Pancreas (tissue), 10 donors: ENCODE measurements around the gene MYOF. TPM values are rescaled to one million over a fixed set of nuclear protein-coding genes. Genes with fewer than 3 reads are reported as not detected.

Experiments used
- ATAC-seq, 4 donors: fragments of 200-7000 bp; cut with Tn5 transposase; one replicate each; pipeline versions ENCODE4 v1.8.0 to v1.9.1; 2020; ENCODE audit warnings: mild to moderate bottlenecking in 4 of 4, moderate library complexity in 4 of 4
- DNase-seq, 6 donors: peaks; one replicate each; pipeline ENCODE4 v3.0.0-alpha.2; 2020
- FAIRE-seq: peaks from 2 replicates; lab custom pipeline; 2012; peaks lifted over from hg19 to GRCh38; lab: Jason Lieb, UNC
- H3K27ac ChIP-seq, 4 donors: fragments of 200-600 bp; sonication (generic); 1 replicate in 3 of 4; 2 replicates in 1 of 4; pipeline versions ENCODE4 v1.5.0 to v1.8.0; 2020
- H3K27me3 ChIP-seq, 4 donors: fragments of 200-600 bp; one replicate each; pipeline ENCODE4 v1.8.0; 2021
- H3K36me3 ChIP-seq, 3 donors: fragments of 200-600 bp; sonication (generic) in 1 of 3; one replicate each; pipeline versions ENCODE4 v1.5.0 to v1.8.0; 2020 to 2021
- H3K4me1 ChIP-seq, 3 donors: fragments of 200-600 bp; one replicate each; pipeline ENCODE4 v1.8.0; 2021
- H3K4me3 ChIP-seq, 4 donors: fragments of 200-600 bp; sonication (generic) in 2 of 4; one replicate each; pipeline versions ENCODE4 v1.5.0 to v1.8.0; 2020 to 2021
- H3K9me3 ChIP-seq, 4 donors: fragments of 200-600 bp; one replicate each; pipeline ENCODE4 v1.8.0; 2021
- CTCF ChIP-seq, 4 donors: fragments of 200-600 bp; sonication (generic) in 3 of 4; IDR thresholded peaks; one replicate each; pipeline versions ENCODE4 v1.5.0 to v1.8.0; 2021; ENCODE audit warnings: antibody characterized with exemption in 4 of 4
- WGBS, 2 donors: extraction: QIAGEN DNeasy Blood & Tissue Kit; methylation state at CpG; one replicate each; pipeline ENCODE4 v1.1.7; 2013; 5-methylcytosine and 5-hydroxymethylcytosine counted together
- intact Hi-C, 3 donors: fragments of 100-400 bp; cut with DNase I; formaldehyde crosslinking; loops; one replicate each; pipeline versions ENCODE4 v1.11.1 to v1.14.2; 2022
- polyA plus RNA-seq, 2 donors: library from polyadenylated mRNA; stranded (reverse); fragments of 200-250 nt; gene quantifications; one replicate each; pipeline ENCODE4 v1.2.3, GENCODE V29; 2013
- total RNA-seq, 6 donors: library from RNA; stranded (reverse); fragmentation: NEBNext Ultra II Directional in 4 of 6; extraction: Animal tissue kit (Norgen Biotek cat#: 25700) in 4 of 6; gene quantifications; one replicate each; pipeline versions ENCODE4 v1.2.1 to v1.2.4, GENCODE V29; 2021 to 2023
- donor health status: healthy with polysubstance abuse.
- donor health status: DM: no; HTN: no; CAD: no; lungs with moderate emphysema.
- donor health status: DM: no; HTN: no; CAD: no.
- donor health status: control.
- donor health status: control.
- donor health status: Bipolar disorder and iron deficiency.
- donor health status: DM: yes; HTN: yes; CAD: no.
- donor health status: DM: no; HTN: no; CAD: no.
- donor health status: DM: no; HTN: no; CAD: no.
- donor health status: DM: yes; HTN: yes; CAD: no.

The MYOF gene
- total and polyA plus RNA-seq, 8 donors, result 4.7 to 38.2 (median 12.0) TPM

DNA sequence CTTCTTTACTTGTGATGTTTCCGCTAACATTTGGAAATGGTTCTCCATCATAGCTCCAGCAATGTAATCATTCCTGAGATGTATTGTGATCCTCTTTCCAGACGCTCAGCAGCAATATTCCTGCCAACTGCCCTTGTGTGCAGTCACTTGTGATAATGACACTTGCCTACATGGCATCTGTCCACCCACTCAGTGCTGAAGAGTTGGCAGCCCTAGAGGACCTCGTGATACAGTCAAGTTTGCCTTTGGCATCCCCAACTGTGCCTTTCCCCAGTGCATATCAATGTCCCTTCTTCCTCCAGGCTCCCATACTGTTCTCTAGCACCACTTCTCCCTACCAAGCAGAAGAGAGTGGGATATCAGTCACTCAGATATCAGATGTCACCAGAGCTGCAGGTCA, 64.9 kb downstream of the MYOF start:
- H3K4me3 ChIP-seq, result no peak overlapping the region
- no peak overlapping the region for H3K27ac ChIP-seq
- DNase-seq (no peak), ATAC-seq (no peak), FAIRE-seq (no peak)
- no peaks in the 10 kb centered on the region for H3K27me3 ChIP-seq
- no peaks in the 10 kb centered on the region for H3K9me3 ChIP-seq
- intact Hi-C loops, result no loop called here
- no peaks in the 10 kb centered on the region for H3K4me1 ChIP-seq
- H3K36me3 ChIP-seq, result no peaks in the 10 kb centered on the region
- TF ChIP-seq CTCF (IDR thresholded peaks at IDR 0.05), result no peak
- 60 to 62% methylated on average over 3 of the region's 3 CpGs for WGBS, 2 donors

DNA sequence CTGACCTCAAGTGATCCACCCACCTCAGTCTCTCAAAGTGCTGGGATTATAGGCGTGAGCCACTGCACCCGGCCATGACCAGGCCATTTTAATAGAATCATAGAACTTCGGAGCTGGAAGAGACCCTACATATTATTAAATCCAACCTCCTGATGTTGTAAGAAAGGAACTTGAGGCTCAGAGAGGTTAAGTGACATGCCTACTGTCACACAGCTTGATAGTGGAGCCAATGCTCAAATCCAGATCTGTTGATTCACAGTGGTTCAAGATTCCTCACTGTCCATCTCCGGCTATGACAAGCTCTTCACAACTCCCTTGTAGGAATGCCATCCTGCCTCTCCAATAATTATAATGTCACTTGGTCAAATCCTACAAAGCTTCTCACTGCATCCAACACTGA, 65.3 kb downstream of the MYOF start:
- ATAC-seq, result no peak
- no peaks in the 10 kb centered on the region for H3K4me1 ChIP-seq
- no peak overlapping the region for H3K27ac ChIP-seq
- no peak overlapping the region for H3K4me3 ChIP-seq
- TF ChIP-seq CTCF (IDR thresholded peaks at IDR 0.05), result no peak
- 89 to 95% methylated on average over 4 of the region's 4 CpGs for WGBS, 2 donors
- H3K36me3 ChIP-seq, result no peaks in the 10 kb centered on the region
- no peaks in the 10 kb centered on the region for H3K27me3 ChIP-seq
- H3K9me3 ChIP-seq, result no peaks in the 10 kb centered on the region
- FAIRE-seq, result no peak
- intact Hi-C loops, result no loop called here
- DNase-seq, result no peak

DNA sequence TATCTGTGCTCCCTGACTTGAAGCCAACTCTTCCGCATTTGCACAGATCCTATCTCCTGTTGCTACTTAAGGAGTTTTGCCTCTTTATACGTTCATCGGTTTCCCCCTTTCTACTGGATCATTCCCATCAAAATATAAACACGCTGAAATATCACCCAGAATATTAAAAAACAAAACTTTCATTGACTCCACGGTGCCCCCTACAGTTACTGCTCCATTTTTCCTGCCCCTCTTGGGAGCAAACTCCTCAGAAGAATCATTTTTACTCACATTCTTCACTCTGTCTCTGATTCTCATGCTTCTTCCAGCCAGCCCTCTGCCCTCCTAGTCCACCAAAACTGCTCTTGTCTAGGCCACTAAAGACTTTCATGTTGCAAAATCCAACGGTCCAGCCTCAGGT, 66.4 kb downstream of the MYOF start:
- no peak for FAIRE-seq
- 65 to 73% methylated on average over 6 of the region's 6 CpGs for WGBS, 2 donors

GRCh38 chr10:93413252-93413689, 68.9 kb downstream of the MYOF start:
- no peaks in the 10 kb centered on the region for H3K9me3 ChIP-seq
- intact Hi-C loops, result no loop called here
- TF ChIP-seq CTCF (IDR thresholded peaks at IDR 0.05), result no peak
- H3K4me3 ChIP-seq, result no peak overlapping the region
- H3K27me3 ChIP-seq, result no peaks in the 10 kb centered on the region
- DNase-seq (no peak), ATAC-seq (peak in 2 of 4 donors; percentile 50), FAIRE-seq (no peak)
- H3K4me1 ChIP-seq, result no peaks in the 10 kb centered on the region
- no peak overlapping the region for H3K27ac ChIP-seq
- 74 to 87% methylated on average over 3 of the region's 3 CpGs for WGBS, 2 donors
- no peaks in the 10 kb centered on the region for H3K36me3 ChIP-seq

More for the DNA sequence above, 66.4 kb downstream of the MYOF start:
- no peak overlapping the region for H3K27ac ChIP-seq
- H3K4me3 ChIP-seq, result no peak overlapping the region
- H3K36me3 ChIP-seq, result no peaks in the 10 kb centered on the region
- no peak for TF ChIP-seq CTCF (IDR thresholded peaks at IDR 0.05)
- intact Hi-C loops, result no loop called here
- ATAC-seq, result no peak
- H3K27me3 ChIP-seq, result no peaks in the 10 kb centered on the region
- H3K9me3 ChIP-seq, result no peaks in the 10 kb centered on the region
- DNase-seq, result no peak
- no peaks in the 10 kb centered on the region for H3K4me1 ChIP-seq

- no peak overlapping the region for H3K27ac ChIP-seq
Measured at GRCh38 chr10:93412801-93413200, 69.3 kb downstream of the MYOF start.

More at GRCh38 chr10:93412801-93413200, 69.3 kb downstream of the MYOF start:
- WGBS, 2 donors, result 60 to 74% methylated on average over 7 of the region's 7 CpGs
- intact Hi-C loops, result no loop called here
- Histone ChIP-seq H3K9me3 (no peaks in the 10 kb centered on the region), H3K4me3 (no peak overlapping the region), H3K36me3 (no peaks in the 10 kb centered on the region), H3K27me3 (no peaks in the 10 kb centered on the region), H3K4me1 (no peaks in the 10 kb centered on the region)
- FAIRE-seq (no peak), DNase-seq (no peak), ATAC-seq (peak in 2 of 4 donors; percentile 57)
- TF ChIP-seq CTCF (IDR thresholded peaks at IDR 0.05), result no peak
